SU-DHL-6 (cell line): Measurements from ENCODE around the gene INTS11.

ENCODE experiments used
- H2AFZ ChIP-seq: fragments of 200-600 bp; sonication (generic); 2 replicates; pipeline ENCODE4 v1.6.1; 2014; ENCODE audit warnings: low read depth, mild to moderate bottlenecking, moderate library complexity, mixed read lengths, antibody characterized with exemption, low read length; ENCODE audit not compliant: severe bottlenecking
- H3F3A ChIP-seq: fragments of 200-600 bp; shearing (Covaris generic); 2 replicates; pipeline ENCODE4 v1.6.0; 2016; ENCODE audit warnings: antibody characterized with exemption, mild to moderate bottlenecking; ENCODE audit not compliant: insufficient read depth
- H3K27ac ChIP-seq: fragments of 200-600 bp; sonication (generic); 2 replicates; pipeline ENCODE4 v1.5.1; 2016; ENCODE audit warnings: low read depth, mild to moderate bottlenecking, low read length, moderate library complexity, mixed read lengths
- H3K27me3 ChIP-seq: fragments of 200-600 bp; sonication (generic), shearing (Covaris generic); 2 replicates; pipeline ENCODE4 v1.6.0; 2014; ENCODE audit warnings: mild to moderate bottlenecking, low read length
- H3K36me3 ChIP-seq: fragments of 200-600 bp; sonication (generic); 2 replicates; pipeline ENCODE4 v1.6.1; 2014; ENCODE audit warnings: mild to moderate bottlenecking, low read length, mixed read lengths
- H3K4me2 ChIP-seq: fragments of 300-600, 200-600 bp; shearing (Covaris generic), sonication (generic); 2 replicates; pipeline ENCODE4 v1.6.0; 2014; ENCODE audit warnings: low read length, low read depth, mild to moderate bottlenecking; ENCODE audit not compliant: poor library complexity, severe bottlenecking
- H3K4me3 ChIP-seq: fragments of 200-600 bp; sonication (generic); 2 replicates; pipeline ENCODE4 v1.5.1; 2014; ENCODE audit warnings: antibody characterized with exemption, low read length, mild to moderate bottlenecking, mixed read lengths; ENCODE audit not compliant: insufficient read depth, poor library complexity, severe bottlenecking
- H3K79me2 ChIP-seq: fragments of 200-600 bp; sonication (generic); 2 replicates; pipeline ENCODE4 v1.6.1; 2014; ENCODE audit warnings: mild to moderate bottlenecking, low read length, moderate library complexity; ENCODE audit not compliant: insufficient read depth
- H3K9ac ChIP-seq: fragments of 200-600 bp; sonication (generic); 2 replicates; pipeline ENCODE4 v1.7.0; 2014; ENCODE audit warnings: mild to moderate bottlenecking, low read length
- H3K9me2 ChIP-seq: fragments of 200-600 bp; sonication (generic); replicated peaks from 2 replicates; pipeline ENCODE4 v1.6.1; 2014; ENCODE audit warnings: low read length; ENCODE audit not compliant: insufficient read depth
- H3K9me3 ChIP-seq: fragments of 200-600 bp; sonication (generic); 2 replicates; pipeline ENCODE4 v1.6.1; 2014; ENCODE audit warnings: low read length, mixed read lengths; ENCODE audit not compliant: insufficient read depth
- H4K20me1 ChIP-seq: fragments of 200-600 bp; sonication (generic); 2 replicates; pipeline ENCODE4 v1.6.1; 2014; ENCODE audit warnings: low read depth, mild to moderate bottlenecking, antibody characterized with exemption, low read length, moderate library complexity, mixed read lengths
- CTCF ChIP-seq: fragments of 200-600 bp; sonication (generic); IDR thresholded peaks from one replicate; pipeline ENCODE4 v1.5.1; 2017; ENCODE audit warnings: antibody characterized with exemption, mild to moderate bottlenecking, low read length, moderate library complexity; ENCODE audit not compliant: insufficient read depth, poor library complexity, severe bottlenecking
- EZH2phosphoT487 ChIP-seq: fragments of 200-600 bp; sonication (generic), shearing (Covaris generic); conservative IDR thresholded peaks from 2 replicates; pipeline ENCODE4 v1.6.1; 2018; ENCODE audit warnings: mild to moderate bottlenecking, antibody characterized with exemption, low read length, moderate library complexity, mixed read lengths

Gene INTS11

GRCh38 chr1:1270813-1271212, 53.6 kb downstream of the INTS11 start:
- H3K36me3 ChIP-seq, result no peaks in the 10 kb centered on the region
- H2AFZ ChIP-seq, result no peak overlapping the region
- no peak overlapping the region for H3K4me3 ChIP-seq
- TF ChIP-seq EZH2phosphoT487 (no peak), CTCF (no peak)
- no peaks in the 10 kb centered on the region for H3K9me2 ChIP-seq
- H3K9me3 ChIP-seq, result no peaks in the 10 kb centered on the region
- H3K27ac ChIP-seq, result no peak overlapping the region
- H3K9ac ChIP-seq, result no peak overlapping the region
- H3K27me3 ChIP-seq, result no peaks in the 10 kb centered on the region
- no peaks in the 10 kb centered on the region for H3F3A ChIP-seq
- H4K20me1 ChIP-seq, result peaks cover 4% of the 10 kb centered on the region; the same call in 1 of the 2 replicates
- H3K79me2 ChIP-seq, result peaks cover 44% of the 10 kb centered on the region
- no peak overlapping the region for H3K4me2 ChIP-seq

- H3K27ac ChIP-seq, result no peak overlapping the region
- H3K9ac ChIP-seq, result no peak overlapping the region
- no peak overlapping the region for H2AFZ ChIP-seq
- no peaks in the 10 kb centered on the region for H3K36me3 ChIP-seq
- no peaks in the 10 kb centered on the region for H3K9me3 ChIP-seq
- H3K79me2 ChIP-seq, result peaks cover 44% of the 10 kb centered on the region
- no peaks in the 10 kb centered on the region for H3F3A ChIP-seq
- H4K20me1 ChIP-seq, result peaks cover 4% of the 10 kb centered on the region; the same call in 1 of the 2 replicates
- TF ChIP-seq CTCF (no peak), EZH2phosphoT487 (no peak)
- H3K4me3 ChIP-seq, result no peak overlapping the region
- H3K9me2 ChIP-seq, result no peaks in the 10 kb centered on the region
- no peak overlapping the region for H3K4me2 ChIP-seq
- no peaks in the 10 kb centered on the region for H3K27me3 ChIP-seq
Measured at GRCh38 chr1:1268284-1268682, 56.2 kb downstream of the INTS11 start.

DNA sequence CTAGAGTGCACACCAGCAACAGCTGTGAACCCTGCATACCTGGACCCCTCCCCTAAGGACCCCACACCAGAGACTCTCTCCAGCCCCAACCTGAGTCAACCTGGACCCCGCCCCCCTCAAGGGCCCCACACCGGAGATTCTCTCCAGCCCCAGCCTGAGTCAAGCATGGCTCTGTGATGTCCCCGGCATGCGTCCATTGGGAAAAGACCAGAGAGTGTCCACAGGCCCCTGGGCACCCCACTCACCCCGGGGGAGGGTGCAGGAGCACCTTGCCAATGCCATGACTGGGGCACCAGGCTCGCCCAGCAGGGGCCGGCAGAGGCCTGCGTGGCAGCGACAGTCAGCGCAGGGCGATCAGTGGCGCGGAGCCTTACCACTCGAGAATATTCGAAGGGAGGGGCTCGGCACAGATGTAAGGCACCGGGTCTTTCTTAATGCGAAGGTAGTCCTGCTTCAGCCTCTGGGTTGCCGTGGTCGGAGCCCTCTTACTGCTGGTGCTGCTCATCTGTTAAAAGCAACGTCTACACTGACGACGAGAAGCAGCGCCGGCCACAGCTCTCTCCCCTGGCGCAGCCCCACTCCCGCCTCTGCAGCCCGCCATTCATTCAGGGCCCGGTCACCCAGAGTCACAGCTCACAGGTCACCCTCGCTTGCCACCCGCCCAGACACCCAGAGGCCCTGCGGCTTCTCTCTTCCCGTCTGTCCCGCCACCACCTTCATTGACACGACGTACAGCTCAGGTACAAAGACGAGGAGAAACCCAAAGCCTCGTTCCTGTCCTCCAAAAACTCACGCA, 56.8 kb downstream of the INTS11 start:
- H3K79me2 ChIP-seq, result peaks cover 38% of the 10 kb centered on the region

More for the DNA sequence above, 56.8 kb downstream of the INTS11 start:
- no peak overlapping the region for H2AFZ ChIP-seq
- TF ChIP-seq EZH2phosphoT487 (no peak), CTCF (no peak)
- H3K4me2 ChIP-seq, result no peak overlapping the region
- H3K36me3 ChIP-seq, result no peaks in the 10 kb centered on the region
- H3F3A ChIP-seq, result no peaks in the 10 kb centered on the region
- no peak overlapping the region for H3K9ac ChIP-seq
- H3K27ac ChIP-seq, result no peak overlapping the region
- H3K9me2 ChIP-seq, result no peaks in the 10 kb centered on the region
- no peaks in the 10 kb centered on the region for H3K9me3 ChIP-seq
- H4K20me1 ChIP-seq, result peaks cover 4% of the 10 kb centered on the region; the same call in 1 of the 2 replicates
- H3K27me3 ChIP-seq, result no peaks in the 10 kb centered on the region
- H3K4me3 ChIP-seq, result no peak overlapping the region
